Measurements from ENCODE around the gene KRT15.

The KRT15 gene

GRCh38 chr17:41504246-41504977, 14.3 kb downstream of the KRT15 start:
- no peak for DNase-seq (ENCODE audit: low spot score)

GRCh38 chr17:41503202-41503601, 15.5 kb downstream of the KRT15 start:
- DNase-seq (ENCODE audit: low spot score) = no peak

- DNase-seq (ENCODE audit: low spot score) = no peak
Measured at GRCh38 chr17:41500131-41500911, 18.4 kb downstream of the KRT15 start.

- DNase-seq (ENCODE audit: low spot score) = no peak
Measured at GRCh38 chr17:41499714-41500113, 19.0 kb downstream of the KRT15 start.

- DNase-seq (ENCODE audit: low spot score) = no peak
Measured at GRCh38 chr17:41498276-41498675, 20.4 kb downstream of the KRT15 start.

GRCh38 chr17:41496803-41497484, 21.7 kb downstream of the KRT15 start:
- peak; percentile 54 for DNase-seq (ENCODE audit: low spot score)

GRCh38 chr17:41494524-41494923, 24.2 kb downstream of the KRT15 start:
- DNase-seq (ENCODE audit: low spot score) = no peak

- no peak for DNase-seq (ENCODE audit: low spot score)
Measured at GRCh38 chr17:41492771-41493170, 25.9 kb downstream of the KRT15 start.

GRCh38 chr17:41492351-41492750, 26.3 kb downstream of the KRT15 start:
- DNase-seq (ENCODE audit: low spot score) = no peak

- DNase-seq (ENCODE audit: low spot score) = no peak
Measured at GRCh38 chr17:41491476-41491875, 27.2 kb downstream of the KRT15 start.

- DNase-seq (ENCODE audit: low spot score) = no peak
Measured at GRCh38 chr17:41490000-41490990, 28.4 kb downstream of the KRT15 start.

- no peak for DNase-seq (ENCODE audit: low spot score)
Measured at GRCh38 chr17:41489531-41489930, 29.2 kb downstream of the KRT15 start, which contains the start of gene KRT36. Gene KRT36 (minus strand): TSS chr17:41489910. CDS start chr17:41489864, 46 bp downstream.

- DNase-seq (ENCODE audit: low spot score) = no peak
Measured at GRCh38 chr17:41486809-41487530, 31.7 kb downstream of the KRT15 start.

- no peak for DNase-seq (ENCODE audit: low spot score)
Measured at GRCh38 chr17:41486316-41486715, 32.4 kb downstream of the KRT15 start.

GRCh38 chr17:41484920-41485904, 33.5 kb downstream of the KRT15 start:
- DNase-seq (ENCODE audit: low spot score) = no peak

- DNase-seq (ENCODE audit: low spot score) = no peak
Measured at GRCh38 chr17:41483991-41484826, 34.5 kb downstream of the KRT15 start.

- DNase-seq (ENCODE audit: low spot score) = no peak
Measured at GRCh38 chr17:41483531-41483930, 35.2 kb downstream of the KRT15 start.

- DNase-seq (ENCODE audit: low spot score) = no peak
Measured at GRCh38 chr17:41481036-41481435, 37.7 kb downstream of the KRT15 start, which contains the start of gene KRT35. Gene KRT35 (minus strand): TSS chr17:41481151. CDS start chr17:41481097, 54 bp downstream.

- DNase-seq (ENCODE audit: low spot score) = no peak
Measured at GRCh38 chr17:41480581-41480980, 38.1 kb downstream of the KRT15 start.

All from HuH-7.5 (cell line).